ENCODE data around the gene TMEM51.

TMEM51 gene

GRCh38 chr1:15243275-15244043, 89.9 kb downstream of the TMEM51 start:
- no peak for DNase-seq

GRCh38 chr1:15244813-15245212, 91.3 kb downstream of the TMEM51 start:
- DNase-seq, result no peak

- DNase-seq, result peak in 1 of 56 donors; percentile 34
Measured at GRCh38 chr1:15245593-15246360, 92.2 kb downstream of the TMEM51 start.

GRCh38 chr1:15246960-15247614, 93.5 kb downstream of the TMEM51 start, which contains the start of gene FHAD1:
FHAD1 (plus strand) TSS chr1:15247223; CDS start chr1:15251785, 4,562 bp downstream.
- peak in 12 of 56 donors; percentile 11 to 76 (median 34) for DNase-seq

GRCh38 chr1:15248216-15248615, 94.7 kb downstream of the TMEM51 start:
- DNase-seq, result no peak

GRCh38 chr1:15249081-15249480, 95.5 kb downstream of the TMEM51 start:
- no peak for DNase-seq

- DNase-seq, result no peak
Measured at GRCh38 chr1:15251857-15252835, 98.6 kb downstream of the TMEM51 start.

- no peak for DNase-seq
Measured at GRCh38 chr1:15254559-15254958, 101.0 kb downstream of the TMEM51 start.

- no peak for DNase-seq
Measured at GRCh38 chr1:15255582-15256149, 102.1 kb downstream of the TMEM51 start.

- DNase-seq, result no peak
Measured at GRCh38 chr1:15256584-15256983, 103.0 kb downstream of the TMEM51 start.

- DNase-seq, result no peak
Measured at GRCh38 chr1:15257309-15257708, 103.8 kb downstream of the TMEM51 start.

GRCh38 chr1:15258833-15259621, 105.5 kb downstream of the TMEM51 start:
- peak in 1 of 56 donors; percentile 23 for DNase-seq

- DNase-seq, result no peak
Measured at GRCh38 chr1:15259622-15260007, 106.1 kb downstream of the TMEM51 start.

GRCh38 chr1:15260418-15261154, 107.0 kb downstream of the TMEM51 start:
- DNase-seq, result no peak

- peak in 3 of 56 donors; percentile 37 to 46 (median 42) for DNase-seq
Measured at GRCh38 chr1:15261155-15262002, 107.8 kb downstream of the TMEM51 start.

- no peak for DNase-seq
Measured at GRCh38 chr1:15262003-15262377, 108.4 kb downstream of the TMEM51 start.

GRCh38 chr1:15262706-15263105, 109.2 kb downstream of the TMEM51 start:
- no peak for DNase-seq

GRCh38 chr1:15264769-15265168, 111.2 kb downstream of the TMEM51 start:
- no peak for DNase-seq
